Astrocyte (in vitro differentiated cells and primary cell): ENCODE data around the gene NDUFS7.

Source experiments
- EZH2 ChIP-seq: IDR thresholded peaks from 2 replicates; pipeline ENCODE4 v1.6.1; 2012; ENCODE audit warnings: mild to moderate bottlenecking, low read length, inconsistent platforms; ENCODE audit not compliant: insufficient read depth
- TF ChIP-seq, protein P1 (sequence below): IDR thresholded peaks from 2 replicates; pipeline ENCODE4 v1.5.1; 2011; ENCODE audit warnings: low read depth, mild to moderate bottlenecking, inconsistent platforms, low read length, moderate library complexity; ENCODE audit not compliant: insufficient read depth

DNA sequence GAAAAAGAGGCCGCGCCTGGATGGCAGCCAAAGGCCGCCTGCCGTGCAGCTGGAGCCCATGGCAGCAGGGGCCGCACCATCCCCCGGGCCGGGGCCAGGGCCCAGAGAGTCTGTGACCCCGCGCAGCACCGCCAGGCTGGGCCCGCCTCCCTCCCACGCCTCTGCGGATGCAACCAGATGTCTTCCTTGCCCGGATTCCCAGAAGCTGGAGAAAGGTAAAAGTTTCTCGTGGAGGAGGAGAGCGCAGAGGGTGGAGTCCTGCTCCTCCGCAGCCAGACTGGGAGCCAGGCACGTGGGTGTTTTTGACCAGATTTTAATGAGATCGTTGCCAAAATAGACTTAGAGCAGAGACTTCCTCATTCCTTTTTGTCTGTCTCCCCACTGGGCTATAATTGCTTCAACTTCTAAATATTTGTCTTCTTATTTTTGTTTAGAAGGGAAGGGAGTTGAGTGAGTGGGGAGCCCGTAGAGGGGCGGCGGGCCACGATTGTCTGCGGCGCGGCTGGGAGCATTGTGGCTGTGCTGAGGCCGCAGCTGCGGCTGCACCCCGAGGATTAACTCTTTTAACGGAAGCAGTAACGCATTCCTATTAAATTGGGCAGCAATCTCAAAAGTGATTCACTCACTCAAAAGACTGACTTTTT lies 22.8 kb upstream of the NDUFS7 start:
- TF ChIP-seq, protein P1, sequence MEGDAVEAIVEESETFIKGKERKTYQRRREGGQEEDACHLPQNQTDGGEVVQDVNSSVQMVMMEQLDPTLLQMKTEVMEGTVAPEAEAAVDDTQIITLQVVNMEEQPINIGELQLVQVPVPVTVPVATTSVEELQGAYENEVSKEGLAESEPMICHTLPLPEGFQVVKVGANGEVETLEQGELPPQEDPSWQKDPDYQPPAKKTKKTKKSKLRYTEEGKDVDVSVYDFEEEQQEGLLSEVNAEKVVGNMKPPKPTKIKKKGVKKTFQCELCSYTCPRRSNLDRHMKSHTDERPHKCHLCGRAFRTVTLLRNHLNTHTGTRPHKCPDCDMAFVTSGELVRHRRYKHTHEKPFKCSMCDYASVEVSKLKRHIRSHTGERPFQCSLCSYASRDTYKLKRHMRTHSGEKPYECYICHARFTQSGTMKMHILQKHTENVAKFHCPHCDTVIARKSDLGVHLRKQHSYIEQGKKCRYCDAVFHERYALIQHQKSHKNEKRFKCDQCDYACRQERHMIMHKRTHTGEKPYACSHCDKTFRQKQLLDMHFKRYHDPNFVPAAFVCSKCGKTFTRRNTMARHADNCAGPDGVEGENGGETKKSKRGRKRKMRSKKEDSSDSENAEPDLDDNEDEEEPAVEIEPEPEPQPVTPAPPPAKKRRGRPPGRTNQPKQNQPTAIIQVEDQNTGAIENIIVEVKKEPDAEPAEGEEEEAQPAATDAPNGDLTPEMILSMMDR, result no peak
- TF ChIP-seq EZH2, result no peak
